SK-N-SH (cell line): ENCODE data around the gene DLX2. TPM values are rescaled to one million over a fixed set of nuclear protein-coding genes. Genes with fewer than 3 reads are reported as not detected.

Experiments
- CTCF ChIA-PET: fragments of 300-600, 350-600 bp; formaldehyde crosslinking; extraction: SDS; loops from one replicate; lab custom pipeline; 2021; lab: Yijun Ruan, JAX
- POLR2A ChIA-PET: fragments of 350-600 bp; sonication (Branson Sonifier 250); formaldehyde crosslinking; extraction: SDS; loops from one replicate; lab custom pipeline; 2020; ENCODE audit warnings: antibody characterized with exemption, inconsistent platforms; lab: Yijun Ruan, JAX
- DNase-seq: peaks from one replicate; pipeline ENCODE4 v3.0.0; 2012
- H2AFZ ChIP-seq: fragments of 200-600 bp; sonication (generic); 2 replicates; pipeline ENCODE4 v1.8.1; 2016; ENCODE audit warnings: antibody characterized with exemption, mild to moderate bottlenecking, low read depth
- H3F3A ChIP-seq: fragments of 200-600 bp; sonication (generic); replicated peaks from 2 replicates; pipeline ENCODE3; 2016; ENCODE audit warnings: antibody characterized with exemption, mild to moderate bottlenecking; ENCODE audit not compliant: insufficient read depth
- H3K27ac ChIP-seq, 2 experiments: fragments of 200-500 bp in 1 of 2; fragments of 200-600 bp in 1 of 2; sonication (Bioruptor generic) in 1 of 2; sonication (generic), shearing (Covaris generic) in 1 of 2; 2 replicates each; pipeline versions ENCODE4 v1.5.1 to v1.6.1; 2014 to 2016; ENCODE audit warnings: low read depth in 2 of 2, inconsistent platforms in 1 of 2, low read length in 1 of 2, mild to moderate bottlenecking in 1 of 2, mixed read lengths in 1 of 2
- H3K27me3 ChIP-seq: fragments of 200-600 bp; sonication (generic), shearing (Covaris generic); 2 replicates; pipeline ENCODE4 v1.6.1; 2016; ENCODE audit warnings: mixed run types; ENCODE audit not compliant: insufficient read depth
- H3K36me3 ChIP-seq, 2 experiments: fragments of 200-500 bp in 1 of 2; fragments of 200-600 bp in 1 of 2; sonication (Bioruptor generic) in 1 of 2; sonication (generic) in 1 of 2; replicated peaks in 1 of 2; 2 replicates each; pipeline versions ENCODE3 to v1.5.1; 2014 to 2016; ENCODE audit warnings: low read length in 1 of 2, mild to moderate bottlenecking in 1 of 2; ENCODE audit not compliant: insufficient read depth in 2 of 2, control insufficient read depth in 1 of 2
- H3K4me1 ChIP-seq, 2 experiments: fragments of 200-500 bp in 1 of 2; fragments of 200-600 bp in 1 of 2; sonication (Bioruptor generic) in 1 of 2; sonication (generic), shearing (Covaris generic) in 1 of 2; 2 replicates each; pipeline versions ENCODE4 v1.5.1 to v1.6.1; 2014 to 2016; ENCODE audit warnings: low read depth in 1 of 2, low read length in 1 of 2, mixed run types in 1 of 2; ENCODE audit not compliant: insufficient read depth in 2 of 2, control insufficient read depth in 1 of 2
- H3K4me2 ChIP-seq: fragments of 200-600 bp; sonication (generic), shearing (Covaris generic); 2 replicates; pipeline ENCODE4 v1.6.1; 2017; ENCODE audit warnings: mixed run types
- H3K4me3 ChIP-seq, 2 experiments: fragments of 200-500 bp in 1 of 2; fragments of 200-600 bp in 1 of 2; sonication (Bioruptor generic) in 1 of 2; sonication (generic), shearing (Covaris generic) in 1 of 2; 2 replicates each; pipeline versions ENCODE4 v1.5.1 to v1.8.1; 2014 to 2016; ENCODE audit warnings: low read depth in 2 of 2, inconsistent platforms in 1 of 2, low read length in 1 of 2, mild to moderate bottlenecking in 1 of 2, mixed read lengths in 1 of 2, moderate library complexity in 1 of 2
- H3K79me2 ChIP-seq: fragments of 200-600 bp; sonication (generic); 2 replicates; pipeline ENCODE4 v1.8.1; 2017; ENCODE audit warnings: mild to moderate bottlenecking; ENCODE audit not compliant: insufficient read depth
- H3K9ac ChIP-seq: fragments of 200-600 bp; sonication (generic); 2 replicates; pipeline ENCODE4 v1.6.1; 2017; ENCODE audit warnings: mixed run types
- H3K9me2 ChIP-seq: fragments of 200-600 bp; sonication (generic); 2 replicates; pipeline ENCODE4 v1.6.1; 2017; ENCODE audit warnings: mixed run types
- H3K9me3 ChIP-seq: fragments of 200-600 bp; sonication (generic); 2 replicates; pipeline ENCODE4 v1.6.1; 2017; ENCODE audit warnings: mixed run types, mild to moderate bottlenecking, moderate library complexity
- H4K20me1 ChIP-seq: fragments of 200-600 bp; sonication (generic); 2 replicates; pipeline ENCODE4 v1.6.1; 2017; ENCODE audit warnings: mild to moderate bottlenecking, mixed run types; ENCODE audit not compliant: insufficient read depth
- CHD2 ChIP-seq: fragments of 150-350 bp; IDR thresholded peaks from 2 replicates; pipeline ENCODE4 v1.6.1; 2018; ENCODE audit warnings: low read length; ENCODE audit not compliant: partially characterized antibody
- EZH2phosphoT487 ChIP-seq: fragments of 200-600 bp; sonication (generic); IDR thresholded peaks from 2 replicates; pipeline ENCODE4 v1.6.1; 2017; ENCODE audit warnings: low read depth, mixed run types, mild to moderate bottlenecking, antibody characterized with exemption, moderate library complexity, borderline replicate concordance
- FOSL2 ChIP-seq: IDR thresholded peaks from 2 replicates; pipeline ENCODE4 v1.4.0; 2012; ENCODE audit warnings: low read depth, mild to moderate bottlenecking, moderate library complexity, borderline replicate concordance
- NRF1 ChIP-seq: IDR thresholded peaks from 2 replicates; pipeline ENCODE4 v1.6.1; 2012; ENCODE audit warnings: low read depth, mild to moderate bottlenecking, low read length
- RAD21 ChIP-seq: IDR thresholded peaks from 2 replicates; pipeline ENCODE4 v1.6.1; 2012; ENCODE audit warnings: mild to moderate bottlenecking, low read length
- RCOR1 ChIP-seq: fragments of 150-350 bp; IDR thresholded peaks from 2 replicates; pipeline ENCODE4 v1.6.1; 2017; ENCODE audit warnings: antibody characterized with exemption, low read length
- RXRA ChIP-seq: IDR thresholded peaks from 2 replicates; pipeline ENCODE4 v1.4.0; 2012; ENCODE audit warnings: low read depth, mild to moderate bottlenecking, borderline replicate concordance
- SIN3A ChIP-seq: IDR thresholded peaks from 2 replicates; pipeline ENCODE4 v1.6.1; 2012; ENCODE audit warnings: low read depth, mild to moderate bottlenecking, low read length, moderate library complexity, borderline replicate concordance
- SMC3 ChIP-seq: IDR thresholded peaks from 2 replicates; pipeline ENCODE4 v1.6.1; 2012; ENCODE audit warnings: low read depth, low read length, improper control_type of control experiment
- WGBS: methylation state at CpG from one replicate; pipeline ENCODE4 v1.1.6; 2017; ENCODE audit warnings: low lambda C conversion rate; 5-methylcytosine and 5-hydroxymethylcytosine counted together
- polyA plus RNA-seq, 3 experiments: library from polyadenylated mRNA; depleted of rRNA; stranded (reverse); fragments of >200 nt; gene quantifications; 2 replicates each; pipeline ENCODE4 v1.2.3, GENCODE V29; 2012
- TF ChIP-seq, protein P1 (sequence below): IDR thresholded peaks from 2 replicates; pipeline ENCODE4 v1.6.1; 2012; ENCODE audit warnings: mild to moderate bottlenecking, low read depth, low read length, moderate library complexity
- TF ChIP-seq, protein P2 (sequence below): fragments of 150-350 bp; IDR thresholded peaks from 2 replicates; pipeline ENCODE4 v1.6.1; 2016; ENCODE audit warnings: mild to moderate bottlenecking, low read depth, low read length
- TF ChIP-seq, protein P3 (sequence below): IDR thresholded peaks from 2 replicates; pipeline ENCODE4 v1.4.0; 2012; ENCODE audit warnings: low read depth, borderline replicate concordance

DLX2 gene
- polyA plus RNA-seq, 1 of the 3 experiments (the other 2 are of a cell fraction), result 0.02 TPM

DNA sequence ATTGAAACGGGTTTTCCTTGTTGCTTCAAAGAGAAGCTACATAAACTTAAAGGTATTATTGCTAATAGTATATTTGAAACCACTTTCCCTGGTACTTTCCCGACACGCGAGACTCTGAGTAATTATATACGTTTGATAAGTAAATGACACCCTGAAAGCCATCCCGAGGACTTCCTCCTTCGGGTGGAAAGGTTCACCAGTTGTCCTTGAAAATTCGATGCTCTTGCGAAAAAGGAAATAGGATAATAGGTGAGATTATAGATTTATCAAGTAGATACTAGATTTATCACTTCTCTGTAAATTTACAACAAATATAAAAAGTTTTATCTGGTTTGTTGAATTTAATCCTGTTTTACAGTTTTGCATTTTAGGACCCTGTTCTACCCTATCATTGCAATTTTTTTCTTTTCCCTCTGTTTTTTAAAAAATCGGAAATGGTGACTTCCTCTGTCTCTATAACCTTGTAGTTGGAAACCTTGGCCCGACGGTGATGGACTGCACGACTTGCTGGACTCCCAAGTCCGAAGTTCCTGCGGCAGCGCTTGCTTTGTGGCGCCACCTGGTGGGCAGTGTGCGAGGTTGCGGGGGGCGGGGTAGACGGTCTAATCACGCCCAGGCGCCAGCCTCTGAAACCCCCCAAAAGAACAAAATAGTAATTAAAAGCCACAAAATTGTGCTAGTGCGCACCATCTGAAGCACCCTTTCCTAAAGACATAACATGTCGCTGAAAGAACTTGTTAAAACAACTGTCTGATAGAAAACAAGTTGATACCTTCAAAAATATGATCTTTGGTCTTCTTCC lies 972 bp upstream of the DLX2 start (continued):
- TF ChIP-seq, protein P1, sequence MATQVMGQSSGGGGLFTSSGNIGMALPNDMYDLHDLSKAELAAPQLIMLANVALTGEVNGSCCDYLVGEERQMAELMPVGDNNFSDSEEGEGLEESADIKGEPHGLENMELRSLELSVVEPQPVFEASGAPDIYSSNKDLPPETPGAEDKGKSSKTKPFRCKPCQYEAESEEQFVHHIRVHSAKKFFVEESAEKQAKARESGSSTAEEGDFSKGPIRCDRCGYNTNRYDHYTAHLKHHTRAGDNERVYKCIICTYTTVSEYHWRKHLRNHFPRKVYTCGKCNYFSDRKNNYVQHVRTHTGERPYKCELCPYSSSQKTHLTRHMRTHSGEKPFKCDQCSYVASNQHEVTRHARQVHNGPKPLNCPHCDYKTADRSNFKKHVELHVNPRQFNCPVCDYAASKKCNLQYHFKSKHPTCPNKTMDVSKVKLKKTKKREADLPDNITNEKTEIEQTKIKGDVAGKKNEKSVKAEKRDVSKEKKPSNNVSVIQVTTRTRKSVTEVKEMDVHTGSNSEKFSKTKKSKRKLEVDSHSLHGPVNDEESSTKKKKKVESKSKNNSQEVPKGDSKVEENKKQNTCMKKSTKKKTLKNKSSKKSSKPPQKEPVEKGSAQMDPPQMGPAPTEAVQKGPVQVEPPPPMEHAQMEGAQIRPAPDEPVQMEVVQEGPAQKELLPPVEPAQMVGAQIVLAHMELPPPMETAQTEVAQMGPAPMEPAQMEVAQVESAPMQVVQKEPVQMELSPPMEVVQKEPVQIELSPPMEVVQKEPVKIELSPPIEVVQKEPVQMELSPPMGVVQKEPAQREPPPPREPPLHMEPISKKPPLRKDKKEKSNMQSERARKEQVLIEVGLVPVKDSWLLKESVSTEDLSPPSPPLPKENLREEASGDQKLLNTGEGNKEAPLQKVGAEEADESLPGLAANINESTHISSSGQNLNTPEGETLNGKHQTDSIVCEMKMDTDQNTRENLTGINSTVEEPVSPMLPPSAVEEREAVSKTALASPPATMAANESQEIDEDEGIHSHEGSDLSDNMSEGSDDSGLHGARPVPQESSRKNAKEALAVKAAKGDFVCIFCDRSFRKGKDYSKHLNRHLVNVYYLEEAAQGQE, result no peak
- TF ChIP-seq NRF1 (no peak), RXRA (no peak), SMC3 (peak; percentile 93), CHD2 (peak; percentile 56), RAD21 (peak; percentile 89), RCOR1 (0 out of 2 replicates have a peak, but pooled peaks have one; percentile 26), SIN3A (peak; percentile 70; the same call in 1 of the 2 replicates)
- TF ChIP-seq, protein P2, sequence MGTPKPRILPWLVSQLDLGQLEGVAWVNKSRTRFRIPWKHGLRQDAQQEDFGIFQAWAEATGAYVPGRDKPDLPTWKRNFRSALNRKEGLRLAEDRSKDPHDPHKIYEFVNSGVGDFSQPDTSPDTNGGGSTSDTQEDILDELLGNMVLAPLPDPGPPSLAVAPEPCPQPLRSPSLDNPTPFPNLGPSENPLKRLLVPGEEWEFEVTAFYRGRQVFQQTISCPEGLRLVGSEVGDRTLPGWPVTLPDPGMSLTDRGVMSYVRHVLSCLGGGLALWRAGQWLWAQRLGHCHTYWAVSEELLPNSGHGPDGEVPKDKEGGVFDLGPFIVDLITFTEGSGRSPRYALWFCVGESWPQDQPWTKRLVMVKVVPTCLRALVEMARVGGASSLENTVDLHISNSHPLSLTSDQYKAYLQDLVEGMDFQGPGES, result no peak

DNA sequence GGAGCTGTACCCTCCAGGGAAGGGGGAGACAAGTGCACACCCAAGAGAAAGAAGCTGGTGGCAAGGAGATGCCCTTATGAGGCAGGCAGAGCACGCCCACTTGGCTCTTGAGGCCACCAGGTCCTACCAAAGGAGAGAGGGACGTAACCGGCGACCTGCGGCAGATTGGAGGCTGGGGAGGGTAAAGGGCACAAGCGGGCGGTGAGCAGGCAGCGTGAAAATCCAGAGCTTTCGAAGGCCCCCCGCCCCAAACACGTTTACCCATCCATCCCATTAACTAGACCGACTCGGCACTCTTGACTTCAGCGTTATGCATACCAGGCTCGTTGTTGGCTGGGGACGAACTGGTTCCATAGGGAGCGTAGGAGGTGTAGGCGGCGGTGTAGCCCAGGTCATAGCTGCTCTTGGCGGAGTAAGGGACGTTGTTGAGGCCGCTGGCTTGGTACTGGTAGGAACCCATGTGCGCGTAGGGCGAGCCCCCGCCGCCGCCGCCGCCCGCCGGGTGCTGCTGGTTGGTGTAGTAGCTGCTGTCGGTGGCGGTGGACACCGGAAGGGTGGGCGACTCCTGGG lies 794 bp downstream of the DLX2 start:
- DNase-seq, result peak; percentile 42
- ChIA-PET POLR2A (no interaction called here), CTCF (interaction anchor here (0.6 to 8.7 kb wide), 18 partner anchors 12 to 503 kb away, joined by 3 to 96 read pairs (median 4); partner anchors contain the start of genes DLX1 and HAT1)
- WGBS, result 14% methylated on average over 17 of the region's 36 CpGs
- H3K9ac ChIP-seq, result peak overlapping the region; percentile 27; the same call in 1 of the 2 replicates
- H3K9me2 ChIP-seq, result no peaks in the 10 kb centered on the region
- H3K27me3 ChIP-seq, result peaks cover 26% of the 10 kb centered on the region; the same call in 1 of the 2 replicates
- no peaks in the 10 kb centered on the region for H3K79me2 ChIP-seq
- H3K4me3 ChIP-seq, result peak overlapping the region; percentile 51 to 64
- no peaks in the 10 kb centered on the region for H4K20me1 ChIP-seq
- no peaks in the 10 kb centered on the region for H3K36me3 ChIP-seq
- H3K27ac ChIP-seq, result no peak overlapping the region
- H3F3A ChIP-seq, result peaks cover 15% of the 10 kb centered on the region
- H3K4me1 ChIP-seq, result peaks cover 17 to 34% of the 10 kb centered on the region in 2 experiments
- H3K9me3 ChIP-seq, result no peaks in the 10 kb centered on the region
- H2AFZ ChIP-seq, result peak overlapping the region; percentile 90
- TF ChIP-seq FOSL2, result no peak
- TF ChIP-seq, protein P3, sequence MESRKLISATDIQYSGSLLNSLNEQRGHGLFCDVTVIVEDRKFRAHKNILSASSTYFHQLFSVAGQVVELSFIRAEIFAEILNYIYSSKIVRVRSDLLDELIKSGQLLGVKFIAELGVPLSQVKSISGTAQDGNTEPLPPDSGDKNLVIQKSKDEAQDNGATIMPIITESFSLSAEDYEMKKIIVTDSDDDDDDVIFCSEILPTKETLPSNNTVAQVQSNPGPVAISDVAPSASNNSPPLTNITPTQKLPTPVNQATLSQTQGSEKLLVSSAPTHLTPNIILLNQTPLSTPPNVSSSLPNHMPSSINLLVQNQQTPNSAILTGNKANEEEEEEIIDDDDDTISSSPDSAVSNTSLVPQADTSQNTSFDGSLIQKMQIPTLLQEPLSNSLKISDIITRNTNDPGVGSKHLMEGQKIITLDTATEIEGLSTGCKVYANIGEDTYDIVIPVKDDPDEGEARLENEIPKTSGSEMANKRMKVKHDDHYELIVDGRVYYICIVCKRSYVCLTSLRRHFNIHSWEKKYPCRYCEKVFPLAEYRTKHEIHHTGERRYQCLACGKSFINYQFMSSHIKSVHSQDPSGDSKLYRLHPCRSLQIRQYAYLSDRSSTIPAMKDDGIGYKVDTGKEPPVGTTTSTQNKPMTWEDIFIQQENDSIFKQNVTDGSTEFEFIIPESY, result no peak
- 0 out of 2 replicates have a peak, but pooled peaks have one; percentile 37 for TF ChIP-seq EZH2phosphoT487
- peak overlapping the region; percentile 75 for H3K4me2 ChIP-seq
